ENCODE measurements around the gene MUSK.

DNA sequence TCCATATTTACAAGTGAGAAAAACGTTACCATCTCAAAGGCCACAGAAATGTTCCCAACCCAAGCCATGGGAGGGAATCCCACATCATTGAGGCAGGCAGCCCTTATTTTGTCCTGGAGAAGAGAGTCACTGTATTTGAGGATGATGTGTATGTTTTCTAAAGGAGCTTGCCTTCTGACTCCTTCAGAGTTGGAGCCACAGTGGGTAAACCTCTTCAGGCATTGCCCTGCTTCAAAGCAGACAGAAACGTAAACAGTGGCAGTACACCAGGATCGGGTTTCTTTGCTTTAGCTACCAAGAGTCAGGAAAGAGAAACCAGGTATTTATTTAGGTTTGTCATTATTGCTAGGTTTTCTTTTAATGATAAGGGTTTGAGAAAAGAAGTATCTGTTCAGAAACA lies 45.7 kb downstream of the MUSK start:
- no peak for TF ChIP-seq POLR2A (IDR thresholded peaks at IDR 0.05; ENCODE audit: low read depth, low read length)
- no peak for TF ChIP-seq TAF1 (IDR thresholded peaks at IDR 0.05; ENCODE audit: borderline replicate concordance, low read depth, low read length)
- no peak for TF ChIP-seq POLR2AphosphoS5 (IDR thresholded peaks at IDR 0.05; ENCODE audit: low read depth, low read length)

Data from GM12892 (cell line).